Medulla oblongata (tissue), 1 donor: ENCODE results near the gene FAM13A.
A peak's percentile ranks its signal among the peaks of the same experiment; 100 is the strongest.
"Not testable (repeated sequence)": the region's sequence is repeated elsewhere in the genome, so short reads cannot be mapped to it uniquely, and the experiment has no call there.

Experiments
- DNase-seq: peaks from one replicate; pipeline ENCODE4 v3.0.0-alpha.2; 2015; ENCODE audit errors: extremely low spot score

FAM13A gene

GRCh38 chr4:88960576-88960975, 96.4 kb downstream of the FAM13A start:
- DNase-seq = peak; percentile 15

GRCh38 chr4:88958080-88958479, 98.9 kb downstream of the FAM13A start:
- no peak for DNase-seq

GRCh38 chr4:88957570-88957969, 99.4 kb downstream of the FAM13A start:
- DNase-seq = peak; percentile 33

- DNase-seq = no peak
These were observed 101.2 kb downstream of the FAM13A start for GRCh38 chr4:88955580-88956380.

GRCh38 chr4:88953400-88953799, 103.6 kb downstream of the FAM13A start:
- no peak for DNase-seq

GRCh38 chr4:88952081-88952480, 104.9 kb downstream of the FAM13A start:
- DNase-seq = no peak

- DNase-seq = no peak
These were observed 107.4 kb downstream of the FAM13A start for GRCh38 chr4:88949605-88950004.

GRCh38 chr4:88940506-88940905, 116.5 kb downstream of the FAM13A start:
- DNase-seq = no peak

GRCh38 chr4:88939697-88940096, 117.3 kb downstream of the FAM13A start:
- DNase-seq = no peak

- no peak for DNase-seq
These were observed 118.8 kb downstream of the FAM13A start for GRCh38 chr4:88938138-88938537.

GRCh38 chr4:88937081-88937480, 119.9 kb downstream of the FAM13A start:
- no peak for DNase-seq

GRCh38 chr4:88933414-88934160, 123.4 kb downstream of the FAM13A start:
- no peak for DNase-seq

GRCh38 chr4:88928852-88929251, 128.1 kb downstream of the FAM13A start:
- DNase-seq = no peak

- DNase-seq = no peak
These were observed 129.6 kb downstream of the FAM13A start for GRCh38 chr4:88927420-88927819.

GRCh38 chr4:88919056-88919455, 137.9 kb downstream of the FAM13A start:
- no peak for DNase-seq

GRCh38 chr4:88913181-88913580, 143.8 kb downstream of the FAM13A start:
- not testable (repeated sequence) for DNase-seq

- no peak for DNase-seq
These were observed 145.5 kb downstream of the FAM13A start for GRCh38 chr4:88911246-88912212.

- DNase-seq = no peak
These were observed 146.9 kb downstream of the FAM13A start for GRCh38 chr4:88910101-88910500.

- no peak for DNase-seq
These were observed 148.5 kb downstream of the FAM13A start for GRCh38 chr4:88908521-88908920.

GRCh38 chr4:88908003-88908402, 149.0 kb downstream of the FAM13A start:
- no peak for DNase-seq

- no peak for DNase-seq
These were observed 149.5 kb downstream of the FAM13A start for GRCh38 chr4:88907478-88907877.

GRCh38 chr4:88904240-88904639, 152.7 kb downstream of the FAM13A start:
- not testable (repeated sequence) for DNase-seq
